SU-DHL-6 (cell line): ENCODE data around the gene ARHGAP1.
"Not testable (repeated sequence)": the region's sequence is repeated elsewhere in the genome, so short reads cannot be mapped to it uniquely, and the experiment has no call there.

Experiments used
- H2AFZ ChIP-seq: fragments of 200-600 bp; sonication (generic); 2 replicates; pipeline ENCODE4 v1.6.1; 2014; ENCODE audit warnings: low read depth, mild to moderate bottlenecking, moderate library complexity, mixed read lengths, antibody characterized with exemption, low read length; ENCODE audit not compliant: severe bottlenecking
- H3F3A ChIP-seq: fragments of 200-600 bp; shearing (Covaris generic); 2 replicates; pipeline ENCODE4 v1.6.0; 2016; ENCODE audit warnings: antibody characterized with exemption, mild to moderate bottlenecking; ENCODE audit not compliant: insufficient read depth
- H3K27ac ChIP-seq: fragments of 200-600 bp; sonication (generic); 2 replicates; pipeline ENCODE4 v1.5.1; 2016; ENCODE audit warnings: low read depth, mild to moderate bottlenecking, low read length, moderate library complexity, mixed read lengths
- H3K27me3 ChIP-seq: fragments of 200-600 bp; sonication (generic), shearing (Covaris generic); 2 replicates; pipeline ENCODE4 v1.6.0; 2014; ENCODE audit warnings: mild to moderate bottlenecking, low read length
- H3K36me3 ChIP-seq: fragments of 200-600 bp; sonication (generic); 2 replicates; pipeline ENCODE4 v1.6.1; 2014; ENCODE audit warnings: mild to moderate bottlenecking, low read length, mixed read lengths
- H3K4me2 ChIP-seq: fragments of 300-600, 200-600 bp; shearing (Covaris generic), sonication (generic); 2 replicates; pipeline ENCODE4 v1.6.0; 2014; ENCODE audit warnings: low read length, low read depth, mild to moderate bottlenecking; ENCODE audit not compliant: poor library complexity, severe bottlenecking
- H3K4me3 ChIP-seq: fragments of 200-600 bp; sonication (generic); 2 replicates; pipeline ENCODE4 v1.5.1; 2014; ENCODE audit warnings: antibody characterized with exemption, low read length, mild to moderate bottlenecking, mixed read lengths; ENCODE audit not compliant: insufficient read depth, poor library complexity, severe bottlenecking
- H3K79me2 ChIP-seq: fragments of 200-600 bp; sonication (generic); 2 replicates; pipeline ENCODE4 v1.6.1; 2014; ENCODE audit warnings: mild to moderate bottlenecking, low read length, moderate library complexity; ENCODE audit not compliant: insufficient read depth
- H3K9ac ChIP-seq: fragments of 200-600 bp; sonication (generic); 2 replicates; pipeline ENCODE4 v1.7.0; 2014; ENCODE audit warnings: mild to moderate bottlenecking, low read length
- H3K9me2 ChIP-seq: fragments of 200-600 bp; sonication (generic); replicated peaks from 2 replicates; pipeline ENCODE4 v1.6.1; 2014; ENCODE audit warnings: low read length; ENCODE audit not compliant: insufficient read depth
- H3K9me3 ChIP-seq: fragments of 200-600 bp; sonication (generic); 2 replicates; pipeline ENCODE4 v1.6.1; 2014; ENCODE audit warnings: low read length, mixed read lengths; ENCODE audit not compliant: insufficient read depth
- H4K20me1 ChIP-seq: fragments of 200-600 bp; sonication (generic); 2 replicates; pipeline ENCODE4 v1.6.1; 2014; ENCODE audit warnings: low read depth, mild to moderate bottlenecking, antibody characterized with exemption, low read length, moderate library complexity, mixed read lengths
- CTCF ChIP-seq: fragments of 200-600 bp; sonication (generic); IDR thresholded peaks from one replicate; pipeline ENCODE4 v1.5.1; 2017; ENCODE audit warnings: antibody characterized with exemption, mild to moderate bottlenecking, low read length, moderate library complexity; ENCODE audit not compliant: insufficient read depth, poor library complexity, severe bottlenecking
- EZH2phosphoT487 ChIP-seq: fragments of 200-600 bp; sonication (generic), shearing (Covaris generic); conservative IDR thresholded peaks from 2 replicates; pipeline ENCODE4 v1.6.1; 2018; ENCODE audit warnings: mild to moderate bottlenecking, antibody characterized with exemption, low read length, moderate library complexity, mixed read lengths

The ARHGAP1 gene

GRCh38 chr11:46672381-46672839 is 28.0 kb downstream of the ARHGAP1 start:
- H3K9me3 ChIP-seq = no peaks in the 10 kb centered on the region
- no peaks in the 10 kb centered on the region for H3K9me2 ChIP-seq
- no peaks in the 10 kb centered on the region for H3F3A ChIP-seq
- H3K36me3 ChIP-seq = no peaks in the 10 kb centered on the region
- no peak for TF ChIP-seq CTCF
- H3K27me3 ChIP-seq = no peaks in the 10 kb centered on the region
- H2AFZ ChIP-seq = no peak overlapping the region
- no peaks in the 10 kb centered on the region for H4K20me1 ChIP-seq
- H3K9ac ChIP-seq = no peak overlapping the region
- no peaks in the 10 kb centered on the region for H3K79me2 ChIP-seq
- no peak overlapping the region for H3K4me2 ChIP-seq
- no peak overlapping the region for H3K27ac ChIP-seq
- no peak overlapping the region for H3K4me3 ChIP-seq

- no peaks in the 10 kb centered on the region for H3F3A ChIP-seq
- H4K20me1 ChIP-seq = no peaks in the 10 kb centered on the region
- H3K4me3 ChIP-seq = no peak overlapping the region
- no peaks in the 10 kb centered on the region for H3K9me3 ChIP-seq
- H3K79me2 ChIP-seq = no peaks in the 10 kb centered on the region
- no peak overlapping the region for H2AFZ ChIP-seq
- H3K9me2 ChIP-seq = no peaks in the 10 kb centered on the region
- H3K27ac ChIP-seq = no peak overlapping the region
- H3K9ac ChIP-seq = no peak overlapping the region
- H3K27me3 ChIP-seq = no peaks in the 10 kb centered on the region
- TF ChIP-seq CTCF = no peak
- no peak for TF ChIP-seq EZH2phosphoT487
- no peak overlapping the region for H3K4me2 ChIP-seq
- no peaks in the 10 kb centered on the region for H3K36me3 ChIP-seq
Observed at GRCh38 chr11:46671958-46672315, 28.5 kb downstream of the ARHGAP1 start.

GRCh38 chr11:46670521-46670920 is 29.9 kb downstream of the ARHGAP1 start:
- not testable (repeated sequence) for H3K9me2 ChIP-seq, H3K9ac ChIP-seq, H4K20me1 ChIP-seq, H3K36me3 ChIP-seq, H3K79me2 ChIP-seq, H3K4me3 ChIP-seq, H3K4me2 ChIP-seq, H3K9me3 ChIP-seq, H3K27ac ChIP-seq, H3F3A ChIP-seq, H3K27me3 ChIP-seq, H2AFZ ChIP-seq

DNA sequence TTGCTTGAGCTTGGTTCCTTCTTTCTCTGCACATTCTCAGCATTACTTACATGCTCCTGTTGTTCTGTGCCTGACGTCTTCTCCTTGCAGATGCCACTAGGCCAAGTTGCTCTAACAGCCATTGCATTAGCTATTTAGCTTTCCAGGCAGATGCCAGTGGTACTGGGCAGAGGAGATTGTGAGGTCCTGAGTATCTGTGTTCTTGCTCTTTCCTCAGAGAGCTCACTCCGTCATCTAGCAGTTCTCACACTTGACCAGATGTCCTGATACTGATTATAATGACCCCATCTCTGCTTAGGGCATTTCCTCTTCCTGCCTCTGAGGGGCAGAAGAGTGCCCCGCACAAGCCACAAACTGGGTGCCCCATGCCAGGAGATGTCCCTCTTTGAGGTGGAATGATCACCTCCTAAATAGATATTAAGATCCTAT is 30.7 kb downstream of the ARHGAP1 start:
- no peak for TF ChIP-seq EZH2phosphoT487
- no peak for TF ChIP-seq CTCF
- Histone ChIP-seq H3K9ac (no peak overlapping the region), H3K27ac (no peak overlapping the region), H3K4me2 (no peak overlapping the region), H2AFZ (no peak overlapping the region), H3F3A (no peaks in the 10 kb centered on the region), H3K9me2 (no peaks in the 10 kb centered on the region), H3K9me3 (no peaks in the 10 kb centered on the region), H3K79me2 (no peaks in the 10 kb centered on the region), H3K4me3 (no peak overlapping the region), H4K20me1 (no peaks in the 10 kb centered on the region), H3K36me3 (no peaks in the 10 kb centered on the region), H3K27me3 (no peaks in the 10 kb centered on the region)
